Gastroesophageal sphincter (tissue), 3 donors: Measurements from ENCODE around the gene NEU4.

Source experiments
- POLR2A ChIP-seq, 2 donors: fragments of 450-650 bp; IDR thresholded peaks; one replicate each; pipeline ENCODE4 v1.6.1; 2017; ENCODE audit warnings: antibody characterized with exemption in 2 of 2, mild to moderate bottlenecking in 2 of 2, moderate library complexity in 1 of 2
- POLR2AphosphoS5 ChIP-seq: sonication (generic); formaldehyde crosslinking; IDR thresholded peaks from one replicate; pipeline ENCODE4 v1.6.1; 2017; ENCODE audit warnings: antibody characterized with exemption
- TF ChIP-seq, protein P1 (sequence below), 4 experiments: fragments of 200-600 bp in 2 of 4; fragments of 450-650 bp in 2 of 4; sonication (generic) in 1 of 4; IDR thresholded peaks; one replicate each; pipeline ENCODE4 v1.5.1; 2017 to 2019; ENCODE audit warnings: antibody characterized with exemption in 4 of 4, mild to moderate bottlenecking in 2 of 4, moderate library complexity in 2 of 4

DNA sequence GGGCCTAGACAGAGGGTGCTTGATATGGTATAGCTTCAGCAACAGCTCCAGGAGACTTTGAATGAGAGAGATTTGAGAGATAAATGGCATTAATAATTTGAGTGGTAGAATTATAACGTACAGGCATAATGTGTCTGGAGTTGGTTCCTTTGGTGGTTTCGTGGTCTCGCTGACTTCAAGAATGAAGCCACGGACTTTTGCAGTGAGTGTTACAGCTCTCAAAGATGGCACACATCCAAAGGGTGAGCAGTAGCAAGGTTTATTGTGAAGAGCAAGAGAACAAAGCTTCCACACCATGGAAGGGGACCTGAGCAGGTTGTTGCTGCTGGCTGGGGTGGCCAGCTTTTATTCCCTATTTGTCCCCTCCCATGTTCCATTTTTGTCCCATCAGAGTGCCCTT is 26.6 kb downstream of the NEU4 start:
- TF ChIP-seq, protein P1, sequence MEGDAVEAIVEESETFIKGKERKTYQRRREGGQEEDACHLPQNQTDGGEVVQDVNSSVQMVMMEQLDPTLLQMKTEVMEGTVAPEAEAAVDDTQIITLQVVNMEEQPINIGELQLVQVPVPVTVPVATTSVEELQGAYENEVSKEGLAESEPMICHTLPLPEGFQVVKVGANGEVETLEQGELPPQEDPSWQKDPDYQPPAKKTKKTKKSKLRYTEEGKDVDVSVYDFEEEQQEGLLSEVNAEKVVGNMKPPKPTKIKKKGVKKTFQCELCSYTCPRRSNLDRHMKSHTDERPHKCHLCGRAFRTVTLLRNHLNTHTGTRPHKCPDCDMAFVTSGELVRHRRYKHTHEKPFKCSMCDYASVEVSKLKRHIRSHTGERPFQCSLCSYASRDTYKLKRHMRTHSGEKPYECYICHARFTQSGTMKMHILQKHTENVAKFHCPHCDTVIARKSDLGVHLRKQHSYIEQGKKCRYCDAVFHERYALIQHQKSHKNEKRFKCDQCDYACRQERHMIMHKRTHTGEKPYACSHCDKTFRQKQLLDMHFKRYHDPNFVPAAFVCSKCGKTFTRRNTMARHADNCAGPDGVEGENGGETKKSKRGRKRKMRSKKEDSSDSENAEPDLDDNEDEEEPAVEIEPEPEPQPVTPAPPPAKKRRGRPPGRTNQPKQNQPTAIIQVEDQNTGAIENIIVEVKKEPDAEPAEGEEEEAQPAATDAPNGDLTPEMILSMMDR (IDR thresholded peaks at IDR 0.05), result no peak
- TF ChIP-seq POLR2AphosphoS5 (no peak), POLR2A (IDR thresholded peaks at IDR 0.05) (no peak)
